A549 (cell line): ENCODE measurements around the gene CALN1. TPM values are rescaled to one million over a fixed set of nuclear protein-coding genes. Genes with fewer than 3 reads are reported as not detected.

Experiments
- ATAC-seq, 2 experiments: fragments of 200-7000 bp in 1 of 2; fragments of >200 bp in 1 of 2; cut with Nextera tagmentation in 1 of 2; cut with Tn5 transposase in 1 of 2; 3 replicates each; pipeline versions ENCODE4 v1.8.0 to v1.9.1; 2018 to 2020; ENCODE audit warnings: mild to moderate bottlenecking in 1 of 2, moderate library complexity in 1 of 2
- CTCF ChIA-PET: fragments of 300-600 bp; sonication (Branson Sonifier 250); formaldehyde crosslinking; extraction: SDS; loops from one replicate; lab custom pipeline; 2021; ENCODE audit warnings: antibody characterized with exemption, inconsistent platforms; lab: Yijun Ruan, JAX
- POLR2A ChIA-PET: fragments of 350-600 bp; formaldehyde crosslinking; extraction: SDS; loops from one replicate; lab custom pipeline; 2021; ENCODE audit warnings: antibody characterized with exemption, inconsistent platforms; lab: Yijun Ruan, JAX
- DNase-seq, 2 experiments: peaks; one replicate each; pipeline versions ENCODE4 v3.0.0 to v3.0.0-alpha.2; 2011 to 2016; ENCODE audit warnings: low read depth in 1 of 2, low spot score in 1 of 2
- FAIRE-seq: peaks from 2 replicates; lab custom pipeline; 2011; peaks lifted over from hg19 to GRCh38; lab: Jason Lieb, UNC
- H3K27ac ChIP-seq, 2 experiments: fragments of >200 bp; sonication (Bioruptor Twin); formaldehyde crosslinking; 3 replicates each; pipeline ENCODE4 v1.5.1; 2016 to 2017
- H3K4me1 ChIP-seq: fragments of >200 bp; sonication (Bioruptor Twin); formaldehyde crosslinking; 3 replicates; pipeline ENCODE4 v1.6.1; 2016
- H3K4me2 ChIP-seq: fragments of >200 bp; sonication (Bioruptor Twin); formaldehyde crosslinking; 3 replicates; pipeline ENCODE4 v1.6.1; 2016
- H3K4me3 ChIP-seq: fragments of >200 bp; sonication (Bioruptor Twin); formaldehyde crosslinking; 3 replicates; pipeline ENCODE4 v1.5.1; 2016
- H3K9me3 ChIP-seq: fragments of >200 bp; sonication (Bioruptor Twin); formaldehyde crosslinking; 3 replicates; pipeline ENCODE4 v1.6.1; 2016
- CHD2 ChIP-seq: fragments of 150-350 bp; IDR thresholded peaks from 2 replicates; pipeline ENCODE4 v1.6.1; 2014; ENCODE audit warnings: low read length; ENCODE audit not compliant: partially characterized antibody
- CTCF ChIP-seq: fragments of >200 bp; sonication (Bioruptor Twin); formaldehyde crosslinking; IDR thresholded peaks from 3 replicates; pipeline ENCODE4 v1.5.1; 2016
- EHF ChIP-seq: fragments of 250-450 bp; sonication (Bioruptor Pico); IDR thresholded peaks from 2 replicates; pipeline ENCODE4 v1.5.0; 2020; ENCODE audit warnings: mild to moderate bottlenecking
- ELK1 ChIP-seq: fragments of 150-350 bp; IDR thresholded peaks from 2 replicates; pipeline ENCODE4 v1.6.1; 2014; ENCODE audit warnings: low read depth, mild to moderate bottlenecking, low read length
- EP300 ChIP-seq, 2 experiments: fragments of >200 bp; sonication (Bioruptor Twin); formaldehyde crosslinking; IDR thresholded peaks; 2 replicates in 1 of 2; 3 replicates in 1 of 2; pipeline ENCODE4 v1.6.1; 2016 to 2017
- FOSB ChIP-seq: fragments of 250-450 bp; sonication (Bioruptor Pico); IDR thresholded peaks from 2 replicates; pipeline ENCODE4 v1.5.0; 2020; ENCODE audit warnings: mild to moderate bottlenecking, moderate library complexity
- GATA3 ChIP-seq: IDR thresholded peaks from 2 replicates; pipeline ENCODE4 v1.6.1; 2012; ENCODE audit warnings: borderline replicate concordance
- HDAC2 ChIP-seq: fragments of 200-600 bp; sonication (generic); IDR thresholded peaks from 2 replicates; pipeline ENCODE4 v1.6.1; 2016
- HOXB5 ChIP-seq: fragments of 250-450 bp; sonication (Bioruptor Pico); IDR thresholded peaks from 2 replicates; pipeline ENCODE4 v1.5.0; 2020; ENCODE audit warnings: mild to moderate bottlenecking, moderate library complexity
- JUN ChIP-seq, 2 experiments: fragments of >200 bp; sonication (Bioruptor Twin); formaldehyde crosslinking; IDR thresholded peaks; 2 replicates in 1 of 2; 3 replicates in 1 of 2; pipeline ENCODE4 v1.6.1; 2016 to 2017
- JUNB ChIP-seq: fragments of >200 bp; sonication (Bioruptor Twin); formaldehyde crosslinking; IDR thresholded peaks from 2 replicates; pipeline ENCODE4 v1.6.1; 2016
- KDM1A ChIP-seq: fragments of 200-600 bp; sonication (generic); IDR thresholded peaks from 2 replicates; pipeline ENCODE4 v1.6.1; 2016; ENCODE audit warnings: low read depth, mild to moderate bottlenecking
- MAFK ChIP-seq: fragments of 450-650 bp; IDR thresholded peaks from 2 replicates; pipeline ENCODE4 v1.6.1; 2014; ENCODE audit not compliant: partially characterized antibody
- MAZ ChIP-seq: fragments of 150-350 bp; IDR thresholded peaks from 2 replicates; pipeline ENCODE4 v1.6.1; 2014; ENCODE audit warnings: antibody characterized with exemption, low read depth, low read length, borderline replicate concordance
- NR3C1 ChIP-seq: fragments of >200 bp; sonication (Bioruptor Twin); formaldehyde crosslinking; IDR thresholded peaks from 3 replicates; pipeline ENCODE4 v1.6.1; 2017
- PBX3 ChIP-seq: IDR thresholded peaks from 2 replicates; pipeline ENCODE4 v1.6.1; 2012
- RAD21 ChIP-seq, 2 experiments: fragments of >200 bp in 1 of 2; sonication (Bioruptor Twin) in 1 of 2; formaldehyde crosslinking in 1 of 2; IDR thresholded peaks in 1 of 2; conservative IDR thresholded peaks in 1 of 2; 2 replicates in 1 of 2; 3 replicates in 1 of 2; pipeline ENCODE4 v1.6.1; 2012 to 2018; ENCODE audit warnings: inconsistent platforms in 1 of 2
- REST ChIP-seq: fragments of 200-600 bp; sonication (generic); IDR thresholded peaks from 2 replicates; pipeline ENCODE4 v1.6.1; 2016; ENCODE audit warnings: antibody characterized with exemption, mild to moderate bottlenecking, moderate library complexity
- RFX5 ChIP-seq: fragments of 450-650 bp; IDR thresholded peaks from 2 replicates; pipeline ENCODE4 v1.7.1; 2014; ENCODE audit warnings: antibody characterized with exemption, mild to moderate bottlenecking, moderate library complexity
- TFCP2L1 ChIP-seq: fragments of 250-450 bp; sonication (Bioruptor Pico); IDR thresholded peaks from 2 replicates; pipeline ENCODE4 v1.5.0; 2021; ENCODE audit warnings: mild to moderate bottlenecking
- ZC3H11A ChIP-seq: fragments of 450-650 bp; IDR thresholded peaks from 2 replicates; pipeline ENCODE4 v1.6.1; 2014; ENCODE audit warnings: antibody characterized with exemption, mild to moderate bottlenecking
- WGBS: methylation state at CpG from one replicate; pipeline ENCODE4 v1.1.6; 2017; ENCODE audit errors: missing lambda C conversion rate; 5-methylcytosine and 5-hydroxymethylcytosine counted together
- polyA plus RNA-seq, 4 experiments: library from polyadenylated mRNA; depleted of rRNA in 3 of 4; stranded (reverse); fragments of >200 nt; fragmentation: RNase III in 1 of 4; extraction: RNeasy Plus Mini Kit Qiagen cat#74134 plus additional on column Dnase treatment in 1 of 4; gene quantifications; 2 replicates in 3 of 4; 3 replicates in 1 of 4; pipeline ENCODE4 v1.2.3, GENCODE V29; 2011 to 2017

The CALN1 gene
- polyA plus RNA-seq, 2 of the 4 experiments (the other 2 are of a cell fraction): not detected

- CTCF ChIA-PET: no interaction called here
- no peak for ATAC-seq
- Histone ChIP-seq H3K4me2 (no peak overlapping the region), H3K4me1 (no peaks in the 10 kb centered on the region), H3K9me3 (no peaks in the 10 kb centered on the region), H3K27ac (no peak overlapping the region), H3K4me3 (no peak overlapping the region)
- 1% methylated on average over 3 of the region's 3 CpGs for WGBS
- TF ChIP-seq HDAC2: no peak
- TF ChIP-seq NR3C1: no peak
- TF ChIP-seq MAFK: no peak
- no peak for TF ChIP-seq CHD2
- TF ChIP-seq FOSB (CRISPR knock-in tag): no peak
- TF ChIP-seq RAD21 (conservative IDR thresholded peaks at IDR 0.05 in 1 of 2, IDR thresholded peaks at IDR 0.05 in 1 of 2): no peak
- no peak for TF ChIP-seq HOXB5
- TF ChIP-seq JUNB: no peak
- TF ChIP-seq TFCP2L1 (CRISPR knock-in tag): no peak
- TF ChIP-seq REST: no peak
- TF ChIP-seq PBX3: no peak
- TF ChIP-seq ZC3H11A: no peak
- TF ChIP-seq EHF (CRISPR knock-in tag): no peak
- TF ChIP-seq ELK1: no peak
- TF ChIP-seq JUN (IDR thresholded peaks at IDR 0.05): no peak
- TF ChIP-seq, all 56 proteins: peak for 0
- DNase-seq (no peak), FAIRE-seq (no peak)
- POLR2A ChIA-PET: no interaction called here
Measured at GRCh38 chr7:72409638-72410015, 2.5 kb downstream of the CALN1 start.

- 33% methylated on average over 11 of the region's 11 CpGs for WGBS
- Histone ChIP-seq H3K9me3 (no peaks in the 10 kb centered on the region), H3K4me3 (no peak overlapping the region), H3K4me2 (no peak overlapping the region), H3K4me1 (no peaks in the 10 kb centered on the region), H3K27ac (no peak overlapping the region)
- DNase-seq (no peak), ATAC-seq (no peak), FAIRE-seq (no peak)
- ChIA-PET POLR2A (no interaction called here), CTCF (no interaction called here)
- TF ChIP-seq MAFK (no peak), CTCF (no peak), JUN (IDR thresholded peaks at IDR 0.05) (no peak), KDM1A (no peak), ZC3H11A (no peak), MAZ (no peak), EP300 (IDR thresholded peaks at IDR 0.05) (no peak), GATA3 (no peak), RFX5 (no peak)
Measured at GRCh38 chr7:72408966-72409637, 3.0 kb downstream of the CALN1 start.
